Liver (tissue), 9 donors: ENCODE measurements around the gene TNK2. TPM values are rescaled to one million over a fixed set of nuclear protein-coding genes. Genes with fewer than 3 reads are reported as not detected.

ENCODE experiments used
- DNase-seq: peaks from one replicate; pipeline ENCODE4 v3.0.0-alpha.2; 2017; ENCODE audit warnings: low spot score
- H3K27ac ChIP-seq, 2 donors: one replicate each; pipeline ENCODE4 v1.7.0; 2013; ENCODE audit warnings: inconsistent platforms in 2 of 2, low read length in 2 of 2, control low read depth in 1 of 2, low read depth in 1 of 2, mild to moderate bottlenecking in 1 of 2
- H3K27me3 ChIP-seq, 4 donors: one replicate each; pipeline versions ENCODE4 v1.6.1 to v1.7.0; 2013; ENCODE audit warnings: low read length in 3 of 4, inconsistent platforms in 1 of 4, mild to moderate bottlenecking in 1 of 4, moderate library complexity in 1 of 4; ENCODE audit not compliant: control insufficient read depth in 4 of 4, insufficient read depth in 4 of 4
- H3K36me3 ChIP-seq, 4 donors: one replicate each; pipeline versions ENCODE4 v1.6.1 to v1.7.0; 2013; ENCODE audit warnings: low read length in 3 of 4, mild to moderate bottlenecking in 3 of 4, low read depth in 1 of 4, moderate library complexity in 1 of 4; ENCODE audit not compliant: control insufficient read depth in 4 of 4, insufficient read depth in 3 of 4
- H3K4me1 ChIP-seq, 4 donors: one replicate each; pipeline versions ENCODE4 v1.6.1 to v1.7.0; 2013; ENCODE audit warnings: low read length in 3 of 4, mild to moderate bottlenecking in 3 of 4, moderate library complexity in 1 of 4; ENCODE audit not compliant: control insufficient read depth in 4 of 4, insufficient read depth in 4 of 4
- H3K4me3 ChIP-seq, 3 donors: one replicate each; pipeline versions ENCODE4 v1.6.1 to v1.7.0; 2013; ENCODE audit warnings: low read length in 3 of 3, control low read depth in 1 of 3, low read depth in 1 of 3, mild to moderate bottlenecking in 1 of 3
- H3K9ac ChIP-seq, 2 donors: one replicate each; pipeline ENCODE4 v1.7.0; 2013; ENCODE audit warnings: low read length in 2 of 2, mild to moderate bottlenecking in 2 of 2, moderate library complexity in 2 of 2, control low read depth in 1 of 2, low read depth in 1 of 2
- H3K9me3 ChIP-seq, 4 donors: one replicate each; pipeline versions ENCODE4 v1.6.1 to v1.7.0; 2013; ENCODE audit warnings: low read length in 3 of 4; ENCODE audit not compliant: control insufficient read depth in 4 of 4
- ATF3 ChIP-seq: IDR thresholded peaks from 2 replicates; pipeline ENCODE4 v1.6.1; 2016; ENCODE audit warnings: antibody characterized with exemption
- CTCF ChIP-seq: fragments of 150-350 bp; IDR thresholded peaks from 2 replicates; pipeline ENCODE4 v1.5.1; 2017; ENCODE audit warnings: improper control_type of control experiment, low read depth, low read length; ENCODE audit not compliant: missing input control
- EGR1 ChIP-seq, 2 donors: IDR thresholded peaks; 2 replicates each; pipeline ENCODE4 v1.6.1; 2016 to 2018; ENCODE audit warnings: antibody characterized with exemption in 2 of 2, low read depth in 2 of 2
- FOXA1 ChIP-seq: IDR thresholded peaks from 2 replicates; pipeline ENCODE4 v1.6.1; 2016; ENCODE audit warnings: antibody characterized with exemption
- FOXA2 ChIP-seq: IDR thresholded peaks from 2 replicates; pipeline ENCODE4 v1.6.1; 2016; ENCODE audit warnings: antibody characterized with exemption
- GABPA ChIP-seq, 2 donors: IDR thresholded peaks in 1 of 2; conservative IDR thresholded peaks in 1 of 2; 2 replicates each; pipeline ENCODE4 v1.6.1; 2016; ENCODE audit warnings: antibody characterized with exemption in 2 of 2, mild to moderate bottlenecking in 1 of 2, moderate library complexity in 1 of 2
- HNF4A ChIP-seq, 2 donors: conservative IDR thresholded peaks; 2 replicates each; pipeline ENCODE4 v1.6.1; 2016; ENCODE audit warnings: antibody characterized with exemption in 2 of 2, mild to moderate bottlenecking in 2 of 2
- HNF4G ChIP-seq: IDR thresholded peaks from 2 replicates; pipeline ENCODE4 v1.6.1; 2016; ENCODE audit warnings: antibody characterized with exemption
- JUND ChIP-seq, 2 donors: IDR thresholded peaks; 2 replicates each; pipeline ENCODE4 v1.6.1; 2016; ENCODE audit warnings: antibody characterized with exemption in 2 of 2
- MAX ChIP-seq: IDR thresholded peaks from 2 replicates; pipeline ENCODE4 v1.6.1; 2016; ENCODE audit warnings: antibody characterized with exemption
- NR2F2 ChIP-seq: IDR thresholded peaks from 2 replicates; pipeline ENCODE4 v1.6.1; 2016; ENCODE audit warnings: antibody characterized with exemption
- RAD21 ChIP-seq, 2 donors: IDR thresholded peaks; 2 replicates each; pipeline ENCODE4 v1.6.1; 2016; ENCODE audit warnings: antibody characterized with exemption in 2 of 2, mild to moderate bottlenecking in 2 of 2
- REST ChIP-seq: IDR thresholded peaks from 2 replicates; pipeline ENCODE4 v1.6.1; 2016; ENCODE audit warnings: antibody characterized with exemption, mild to moderate bottlenecking
- RXRA ChIP-seq, 2 donors: IDR thresholded peaks; 2 replicates each; pipeline ENCODE4 v1.6.1; 2017 to 2018; ENCODE audit warnings: antibody characterized with exemption in 2 of 2, mild to moderate bottlenecking in 1 of 2
- SP1 ChIP-seq: IDR thresholded peaks from 2 replicates; pipeline ENCODE4 v1.6.1; 2018; ENCODE audit warnings: antibody characterized with exemption, mild to moderate bottlenecking
- TAF1 ChIP-seq: conservative IDR thresholded peaks from 2 replicates; pipeline ENCODE4 v1.6.1; 2016; ENCODE audit warnings: antibody characterized with exemption, mild to moderate bottlenecking
- YY1 ChIP-seq: IDR thresholded peaks from 2 replicates; pipeline ENCODE4 v1.6.1; 2016; ENCODE audit warnings: antibody characterized with exemption, mild to moderate bottlenecking
- ZBTB33 ChIP-seq: IDR thresholded peaks from 2 replicates; pipeline ENCODE4 v1.6.1; 2016; ENCODE audit warnings: antibody characterized with exemption
- WGBS: extraction: QIAGEN DNeasy Blood & Tissue Kit; methylation state at CpG from one replicate; pipeline ENCODE4 v1.1.7; 2013; 5-methylcytosine and 5-hydroxymethylcytosine counted together
- polyA plus RNA-seq, 2 donors: library from polyadenylated mRNA; stranded (reverse) in 1 of 2; unstranded in 1 of 2; fragments of 200-250 nt in 1 of 2; fragments of >200 nt in 1 of 2; fragmentation: Nextera tagmentation in 1 of 2; extraction: Ambion mirVana in 1 of 2; gene quantifications; one replicate each; pipeline versions ENCODE4 v1.2.1 to v1.2.3, GENCODE V29; 2013 to 2015
- total RNA-seq, 2 donors: library from RNA; depleted of rRNA; stranded (reverse); fragments of >200 nt; gene quantifications; one replicate each; pipeline ENCODE4 v1.2.3, GENCODE V29; 2014
- donor health status: healthy.
- donor health status: healthy.
- donor health status: healthy.
- donor health status: healthy.
- donor health status: healthy.

Gene TNK2
- total and polyA plus RNA-seq, 4 donors: 4.0 to 12.2 (median 8.8) TPM

GRCh38 chr3:195821403-195822130, 86.8 kb downstream of the TNK2 start:
- DNase-seq: no peak
- TF ChIP-seq RXRA (IDR thresholded peaks at IDR 0.05) (no peak), RAD21 (IDR thresholded peaks at IDR 0.05) (no peak), REST (no peak), SP1 (no peak), HNF4G (no peak), FOXA1 (no peak), MAX (no peak), TAF1 (no peak), GABPA (IDR thresholded peaks at IDR 0.05 in 1 of 2, conservative IDR thresholded peaks at IDR 0.05 in 1 of 2) (no peak), NR2F2 (no peak), FOXA2 (no peak), JUND (IDR thresholded peaks at IDR 0.05) (no peak), ATF3 (no peak), CTCF (no peak), EGR1 (IDR thresholded peaks at IDR 0.05; ENCODE audit: low read depth in 2 of 2) (no peak), HNF4A (conservative IDR thresholded peaks at IDR 0.05) (no peak), YY1 (no peak), ZBTB33 (no peak)
- H3K9ac ChIP-seq: no peak overlapping the region
- 85% methylated on average over 21 of the region's 21 CpGs for WGBS
- H3K27me3 ChIP-seq: no peaks in the 10 kb centered on the region
- no peak overlapping the region for H3K4me3 ChIP-seq
- H3K4me1 ChIP-seq: peaks cover 0 to 4% (median 0%) of the 10 kb centered on the region in 4 donors
- no peak overlapping the region for H3K27ac ChIP-seq
- H3K36me3 ChIP-seq: no peaks in the 10 kb centered on the region
- H3K9me3 ChIP-seq: no peaks in the 10 kb centered on the region
